DOHH2 (cell line): ENCODE data around the gene FBXO39.

Source experiments
- H3F3A ChIP-seq: fragments of 200-600 bp; sonication (generic), shearing (Covaris generic); 2 replicates; pipeline ENCODE4 v1.6.0; 2016; ENCODE audit warnings: antibody characterized with exemption, mild to moderate bottlenecking; ENCODE audit not compliant: control insufficient read depth, insufficient read depth
- H3K27ac ChIP-seq: fragments of 200-600 bp; sonication (generic); 2 replicates; pipeline ENCODE4 v1.5.1; 2014; ENCODE audit warnings: low read depth, mild to moderate bottlenecking, low read length, moderate library complexity
- H3K27me3 ChIP-seq: fragments of 200-600 bp; sonication (generic); 2 replicates; pipeline ENCODE4 v1.6.1; 2014; ENCODE audit warnings: mild to moderate bottlenecking, low read length, mixed read lengths; ENCODE audit not compliant: control insufficient read depth
- H3K36me3 ChIP-seq: fragments of 200-600 bp; sonication (generic); 2 replicates; pipeline ENCODE4 v1.6.1; 2014; ENCODE audit warnings: mild to moderate bottlenecking, low read length, moderate library complexity, mixed read lengths; ENCODE audit not compliant: control insufficient read depth
- H3K4me1 ChIP-seq: fragments of 200-600 bp; sonication (generic); 2 replicates; pipeline ENCODE4 v1.6.1; 2014; ENCODE audit warnings: mild to moderate bottlenecking, low read length, mixed read lengths; ENCODE audit not compliant: control insufficient read depth
- H3K4me2 ChIP-seq: fragments of 200-600 bp; sonication (generic); 2 replicates; pipeline ENCODE4 v1.6.0; 2014; ENCODE audit warnings: mild to moderate bottlenecking, low read length, moderate library complexity
- H3K4me3 ChIP-seq: fragments of 200-600 bp; sonication (generic); 2 replicates; pipeline ENCODE4 v1.5.1; 2014; ENCODE audit warnings: mild to moderate bottlenecking, low read length, mixed read lengths
- H3K79me2 ChIP-seq: fragments of 200-600 bp; sonication (generic); 2 replicates; pipeline ENCODE4 v1.6.1; 2014; ENCODE audit warnings: mild to moderate bottlenecking, low read length, mixed read lengths; ENCODE audit not compliant: control insufficient read depth
- H3K9me2 ChIP-seq: fragments of 200-600 bp; sonication (generic); replicated peaks from 2 replicates; pipeline ENCODE4 v1.6.1; 2014; ENCODE audit warnings: mild to moderate bottlenecking, low read length, mixed read lengths; ENCODE audit not compliant: control insufficient read depth
- H3K9me3 ChIP-seq: fragments of 200-600 bp; sonication (generic); 2 replicates; pipeline ENCODE4 v1.6.1; 2014; ENCODE audit warnings: antibody characterized with exemption, low read length, mixed read lengths; ENCODE audit not compliant: control insufficient read depth, insufficient read depth
- H4K20me1 ChIP-seq: fragments of 200-600 bp; sonication (generic); 2 replicates; pipeline ENCODE4 v1.6.0; 2014; ENCODE audit warnings: low read depth, mild to moderate bottlenecking, antibody characterized with exemption, low read length, moderate library complexity; ENCODE audit not compliant: control insufficient read depth, insufficient read depth
- CTCF ChIP-seq: fragments of 200-600 bp; sonication (generic); IDR thresholded peaks from one replicate; pipeline ENCODE4 v1.5.1; 2014; ENCODE audit warnings: antibody characterized with exemption, mild to moderate bottlenecking, low read depth, low read length; ENCODE audit not compliant: poor library complexity, severe bottlenecking
- EZH2phosphoT487 ChIP-seq: fragments of 200-600 bp; sonication (generic); IDR thresholded peaks from 2 replicates; pipeline ENCODE4 v1.6.1; 2017; ENCODE audit warnings: borderline replicate concordance, mild to moderate bottlenecking, antibody characterized with exemption, low read length, moderate library complexity, mixed read lengths

FBXO39 gene

GRCh38 chr17:6799738-6800137 lies 23.7 kb downstream of the FBXO39 start:
- H3K79me2 ChIP-seq, result no peaks in the 10 kb centered on the region
- H3K4me3 ChIP-seq, result no peak overlapping the region
- no peaks in the 10 kb centered on the region for H3K4me1 ChIP-seq
- no peaks in the 10 kb centered on the region for H3K9me3 ChIP-seq
- no peaks in the 10 kb centered on the region for H3K9me2 ChIP-seq
- TF ChIP-seq EZH2phosphoT487 (no peak), CTCF (no peak)
- H3K36me3 ChIP-seq, result no peaks in the 10 kb centered on the region
- no peaks in the 10 kb centered on the region for H3K27me3 ChIP-seq
- H3K27ac ChIP-seq, result no peak overlapping the region
- no peaks in the 10 kb centered on the region for H4K20me1 ChIP-seq
- no peaks in the 10 kb centered on the region for H3F3A ChIP-seq
- no peak overlapping the region for H3K4me2 ChIP-seq

GRCh38 chr17:6800422-6801027 lies 24.5 kb downstream of the FBXO39 start:
- Histone ChIP-seq H3K4me3 (no peak overlapping the region), H3K27me3 (no peaks in the 10 kb centered on the region), H3K27ac (no peak overlapping the region), H3F3A (no peaks in the 10 kb centered on the region), H3K4me2 (no peak overlapping the region), H3K9me2 (no peaks in the 10 kb centered on the region), H3K9me3 (no peaks in the 10 kb centered on the region), H4K20me1 (no peaks in the 10 kb centered on the region), H3K36me3 (no peaks in the 10 kb centered on the region), H3K79me2 (no peaks in the 10 kb centered on the region), H3K4me1 (no peaks in the 10 kb centered on the region)
- TF ChIP-seq CTCF, result no peak

- H3K9me2 ChIP-seq, result no peaks in the 10 kb centered on the region
- no peaks in the 10 kb centered on the region for H4K20me1 ChIP-seq
- H3K4me3 ChIP-seq, result no peak overlapping the region
- H3K27me3 ChIP-seq, result no peaks in the 10 kb centered on the region
- TF ChIP-seq CTCF, result no peak
- TF ChIP-seq EZH2phosphoT487, result no peak
- H3K9me3 ChIP-seq, result no peaks in the 10 kb centered on the region
- H3K4me1 ChIP-seq, result no peaks in the 10 kb centered on the region
- no peak overlapping the region for H3K27ac ChIP-seq
- no peaks in the 10 kb centered on the region for H3F3A ChIP-seq
- H3K36me3 ChIP-seq, result no peaks in the 10 kb centered on the region
- H3K4me2 ChIP-seq, result no peak overlapping the region
- no peaks in the 10 kb centered on the region for H3K79me2 ChIP-seq
Measured at GRCh38 chr17:6811510-6811909, 35.5 kb downstream of the FBXO39 start.
